GM18498 (cell line): Measurements from ENCODE around the gene GLOD4.
"Not testable (repeated sequence)": the region's sequence is repeated elsewhere in the genome, so short reads cannot be mapped to it uniquely, and the experiment has no call there.

Experiments used
- ATAC-seq: cut with Tn5 transposase; IDR thresholded peaks from one replicate; pipeline ENCODE4 v1.9.1; 2021; ENCODE audit warnings: mild to moderate bottlenecking, moderate library complexity; ENCODE audit not compliant: unreplicated experiment

Gene GLOD4

GRCh38 chr17:781805-782731 lies at the start of gene GLOD4, which contains the start of gene MRM3:
TSS of gene GLOD4 (minus strand) at chr17:782280. CDS start at chr17:782255, 25 bp downstream.
TSS of gene MRM3 (plus strand) at chr17:782353. CDS start at chr17:782379, 26 bp downstream.
- ATAC-seq = peak; percentile 89

- no peak for ATAC-seq
Measured at GRCh38 chr17:830950-831349, 48.9 kb upstream of the GLOD4 start.

GRCh38 chr17:830381-830780 lies 48.3 kb upstream of the GLOD4 start:
- ATAC-seq = no peak

- ATAC-seq = not testable (repeated sequence)
Measured at GRCh38 chr17:829614-830013, 47.5 kb upstream of the GLOD4 start.

- no peak for ATAC-seq
Measured at GRCh38 chr17:828761-829160, 46.7 kb upstream of the GLOD4 start.

GRCh38 chr17:826778-827177 lies 44.7 kb upstream of the GLOD4 start:
- ATAC-seq = no peak

- ATAC-seq = no peak
Measured at GRCh38 chr17:825216-825615, 43.1 kb upstream of the GLOD4 start.

GRCh38 chr17:824378-824777 lies 42.3 kb upstream of the GLOD4 start:
- no peak for ATAC-seq

GRCh38 chr17:823501-823902 lies 41.4 kb upstream of the GLOD4 start:
- no peak for ATAC-seq

GRCh38 chr17:819251-819650 lies 37.2 kb upstream of the GLOD4 start:
- ATAC-seq = no peak

- ATAC-seq = no peak
Measured at GRCh38 chr17:814371-814770, 32.3 kb upstream of the GLOD4 start.

- no peak for ATAC-seq
Measured at GRCh38 chr17:812638-813204, 30.6 kb upstream of the GLOD4 start.

GRCh38 chr17:811051-811784 lies 29.1 kb upstream of the GLOD4 start:
- ATAC-seq = no peak

GRCh38 chr17:807523-808294 lies 25.6 kb upstream of the GLOD4 start:
- ATAC-seq = no peak

GRCh38 chr17:806781-807522 lies 24.9 kb upstream of the GLOD4 start:
- no peak for ATAC-seq

GRCh38 chr17:806346-806745 lies 24.3 kb upstream of the GLOD4 start:
- no peak for ATAC-seq

- ATAC-seq = not testable (repeated sequence)
Measured at GRCh38 chr17:805886-806285, 23.8 kb upstream of the GLOD4 start.

GRCh38 chr17:804541-805435 lies 22.7 kb upstream of the GLOD4 start:
- no peak for ATAC-seq
